Stimulated activated CD4-positive, alpha-beta T cell treated with anti-CD3 and anti-CD28 coated beads, Interleukin-12 subunit alpha, Interleukin-12 subunit beta, amount 100 ng/mL, for 4 hours (primary cell): ENCODE data around the gene PARP1.

ENCODE experiments used
- DNase-seq: peaks from one replicate; pipeline ENCODE4 v3.0.0-alpha.2; 2020

The PARP1 gene

GRCh38 chr1:226371866-226372490, 35.9 kb downstream of the PARP1 start:
- DNase-seq = no peak

- no peak for DNase-seq
Observed at GRCh38 chr1:226371027-226371694, 36.7 kb downstream of the PARP1 start.

DNA sequence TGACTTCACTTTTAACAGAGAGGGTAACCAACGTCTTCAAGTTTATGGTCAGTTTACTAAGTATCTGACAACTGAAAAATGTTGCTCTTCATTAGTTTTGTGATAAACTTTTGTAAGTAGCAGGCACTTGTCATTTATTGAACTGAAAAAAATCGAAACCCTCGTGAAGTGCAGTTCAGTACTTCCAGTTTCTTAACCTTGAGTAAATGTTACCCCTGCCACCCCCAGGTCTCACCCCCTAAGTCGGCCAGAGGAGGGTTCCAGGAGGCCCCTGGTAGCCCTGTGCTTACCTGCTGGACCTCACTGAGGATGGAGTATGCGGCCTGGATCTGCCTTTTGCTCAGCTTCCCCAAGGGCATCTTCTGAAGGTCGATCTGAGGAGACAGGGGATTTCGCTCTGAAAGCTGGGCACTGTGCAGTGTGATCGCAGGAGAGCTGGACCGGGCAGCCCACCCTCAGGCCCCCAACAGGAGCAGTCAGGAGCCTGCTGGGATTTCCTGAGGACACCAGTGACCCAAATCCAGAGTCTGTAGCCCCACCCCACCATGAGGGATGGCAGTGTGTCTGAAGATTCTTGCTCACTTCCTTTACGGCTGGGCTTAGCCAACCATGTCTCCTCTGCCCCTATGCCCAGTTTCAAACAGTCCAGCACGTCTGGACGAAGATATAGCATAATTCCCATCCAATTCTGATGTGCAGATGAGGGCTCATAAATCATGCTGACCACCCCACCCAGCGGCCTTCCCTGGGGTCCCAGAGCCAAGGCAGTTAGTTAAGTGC, 37.6 kb downstream of the PARP1 start:
- no peak for DNase-seq

DNA sequence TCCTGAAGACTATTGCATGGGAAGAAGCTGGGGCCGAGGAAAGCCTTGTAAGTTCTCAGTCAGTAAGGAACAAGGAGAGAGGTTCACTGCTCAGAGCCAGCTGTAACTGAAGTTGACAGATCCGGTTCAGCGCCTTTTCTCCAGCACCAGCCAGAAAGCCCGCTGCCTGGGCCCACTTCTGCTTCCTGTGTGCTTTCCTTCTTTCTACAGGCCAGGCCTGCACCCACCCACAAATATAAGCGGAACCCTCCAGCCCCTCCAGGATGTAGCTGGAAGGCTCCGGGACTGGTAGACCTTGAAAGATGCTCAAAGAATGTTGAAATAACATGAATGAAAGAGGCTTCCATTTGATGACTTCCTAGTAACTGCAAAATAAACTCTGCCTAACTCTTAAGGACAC, 38.8 kb downstream of the PARP1 start:
- no peak for DNase-seq

- DNase-seq = no peak
Observed at GRCh38 chr1:226366290-226366689, 41.6 kb downstream of the PARP1 start.

DNA sequence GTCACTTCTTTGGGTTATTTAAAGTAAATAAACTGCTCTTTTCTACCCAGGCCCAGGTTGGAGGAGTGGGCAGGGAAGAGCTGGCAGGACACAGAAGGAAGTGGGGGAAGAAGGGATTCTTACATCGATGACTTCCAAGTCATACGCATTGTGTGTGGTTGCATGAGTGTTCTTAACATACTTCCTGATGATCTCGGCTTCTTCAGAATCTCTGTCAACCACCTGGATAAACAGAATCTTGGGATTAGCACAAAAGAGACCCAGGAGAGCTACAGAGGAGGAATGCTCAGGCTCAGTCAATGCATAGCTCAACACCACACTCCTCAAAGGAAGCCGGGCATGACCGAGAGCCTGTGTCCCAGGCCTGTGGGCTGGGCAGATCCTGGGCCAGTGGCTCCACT, 42.1 kb downstream of the PARP1 start:
- no peak for DNase-seq

- no peak for DNase-seq
Observed at GRCh38 chr1:226364901-226365565, 42.9 kb downstream of the PARP1 start.

- no peak for DNase-seq
Observed at GRCh38 chr1:226364514-226364899, 43.4 kb downstream of the PARP1 start.

- DNase-seq = no peak
Observed at GRCh38 chr1:226363801-226364513, 43.9 kb downstream of the PARP1 start.

DNA sequence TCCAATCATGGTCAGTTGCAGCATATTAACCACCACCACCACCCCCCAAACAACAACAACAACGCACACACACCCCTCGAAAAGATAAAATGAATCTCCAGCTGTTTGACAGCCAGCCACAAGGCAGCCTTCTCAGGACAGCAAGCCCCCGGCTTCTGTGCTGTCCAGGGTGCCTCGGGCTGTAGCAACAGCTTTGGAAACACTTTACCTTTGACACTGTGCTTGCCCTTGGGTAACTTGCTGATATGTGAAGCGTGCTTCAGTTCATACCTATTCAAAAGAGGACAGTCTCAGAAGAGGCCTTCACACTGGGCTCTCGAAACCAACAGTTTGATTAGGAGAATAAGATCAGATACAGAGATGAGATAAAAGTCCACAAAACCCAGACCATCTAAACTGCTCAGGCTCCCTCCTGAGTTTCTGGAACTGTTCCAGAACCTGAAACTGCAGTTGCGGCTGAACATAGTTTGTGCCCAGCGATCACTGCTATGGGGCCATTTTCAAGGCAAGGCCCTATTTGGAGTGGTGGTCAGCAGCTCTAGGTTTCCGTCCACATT, 44.9 kb downstream of the PARP1 start:
- DNase-seq = no peak

- DNase-seq = no peak
Observed at GRCh38 chr1:226362361-226362760, 45.5 kb downstream of the PARP1 start.

- DNase-seq = no peak
Observed at GRCh38 chr1:226360106-226360746, 47.7 kb downstream of the PARP1 start.

DNA sequence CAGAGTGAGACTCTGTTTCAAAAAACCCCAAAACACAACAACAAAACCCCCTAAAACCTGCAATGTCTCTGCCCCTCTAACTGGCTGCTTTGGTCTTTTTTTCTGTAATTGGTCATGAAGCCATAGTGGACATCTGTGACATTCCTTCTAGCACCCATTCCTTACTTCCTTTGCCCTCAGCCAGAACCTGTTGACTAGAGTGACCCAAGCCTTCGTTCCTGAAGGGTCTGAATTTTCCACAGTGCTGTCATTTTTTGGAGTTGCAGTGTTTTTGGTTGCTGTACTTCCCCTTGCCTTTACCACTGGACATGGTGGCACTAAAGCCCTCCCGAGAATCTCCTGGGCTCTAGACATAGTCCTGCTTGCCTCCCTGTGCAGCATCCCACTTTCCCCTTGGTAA, 50.5 kb downstream of the PARP1 start:
- no peak for DNase-seq

GRCh38 chr1:226355669-226356551, 52.0 kb downstream of the PARP1 start:
- DNase-seq = no peak

GRCh38 chr1:226355016-226355415, 52.9 kb downstream of the PARP1 start:
- no peak for DNase-seq

- no peak for DNase-seq
Observed at GRCh38 chr1:226353698-226354525, 54.0 kb downstream of the PARP1 start.

DNA sequence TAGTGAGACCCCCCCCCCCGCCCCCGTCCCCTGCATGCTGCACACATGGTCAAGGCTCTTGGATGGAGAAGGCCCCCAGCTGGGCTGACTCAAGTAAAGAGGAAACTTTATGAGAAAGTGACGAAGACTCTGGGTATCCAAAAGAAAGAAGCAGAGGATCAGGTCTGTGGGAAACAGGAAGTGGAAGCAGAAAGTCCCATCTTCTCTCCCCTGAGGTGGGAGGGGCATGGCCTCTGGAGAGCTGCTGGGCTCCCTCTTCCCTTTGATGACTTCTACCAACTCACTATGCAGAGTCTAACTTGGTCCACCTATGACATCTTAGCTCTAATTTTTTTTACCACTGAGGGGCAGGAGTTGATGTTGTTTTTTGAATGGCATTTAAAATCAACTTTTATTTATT, 56.2 kb downstream of the PARP1 start:
- no peak for DNase-seq

GRCh38 chr1:226350519-226350865, 57.4 kb downstream of the PARP1 start:
- DNase-seq = no peak

GRCh38 chr1:226349801-226350518, 57.9 kb downstream of the PARP1 start:
- no peak for DNase-seq

DNA sequence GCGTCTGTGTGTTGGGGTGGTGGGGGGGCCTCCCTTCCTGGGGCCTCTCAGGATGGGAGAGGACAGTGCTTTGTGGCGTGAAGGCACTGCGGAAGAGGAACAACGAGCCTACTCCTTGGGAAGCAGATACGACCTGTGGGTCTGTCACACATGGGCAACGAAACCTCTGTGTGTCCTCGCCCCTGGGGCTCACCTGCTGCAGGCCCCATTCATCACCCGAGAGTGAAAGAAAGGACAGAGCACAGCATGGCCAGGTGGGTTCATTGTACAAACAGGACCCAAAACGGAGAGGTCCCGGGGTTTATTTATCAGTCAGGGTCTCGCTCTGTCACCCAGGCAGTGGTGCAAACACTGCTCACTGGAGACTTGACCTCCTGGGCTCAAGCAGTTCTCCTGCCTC, 58.8 kb downstream of the PARP1 start:
- DNase-seq = no peak
